ENCODE data around the gene HYLS1.

GRCh38 chr11:125925804-125926203 is 38.3 kb downstream of the HYLS1 start:
- TF ChIP-seq POLR2AphosphoS5 (IDR thresholded peaks at IDR 0.05): no peak
- TF ChIP-seq POLR2A (IDR thresholded peaks at IDR 0.05): no peak
- TF ChIP-seq CTCF (IDR thresholded peaks at IDR 0.05): no peak
